Vagina (tissue), 2 donors: Measurements from ENCODE around the gene ABCG1.

Source experiments
- POLR2A ChIP-seq, 2 donors: fragments of 450-650 bp; IDR thresholded peaks; one replicate each; pipeline ENCODE4 v1.6.1; 2017; ENCODE audit warnings: antibody characterized with exemption in 2 of 2, mild to moderate bottlenecking in 2 of 2, moderate library complexity in 2 of 2
- POLR2AphosphoS5 ChIP-seq, 2 donors: sonication (generic); formaldehyde crosslinking; IDR thresholded peaks; one replicate each; pipeline ENCODE4 v1.9.0; 2017; ENCODE audit warnings: antibody characterized with exemption in 2 of 2, mild to moderate bottlenecking in 2 of 2, low read depth in 1 of 2; ENCODE audit not compliant: insufficient read depth in 1 of 2

- no peak for TF ChIP-seq POLR2AphosphoS5 (IDR thresholded peaks at IDR 0.05; ENCODE audit: insufficient read depth in 1 of 2, low read depth in 1 of 2)
- TF ChIP-seq POLR2A (IDR thresholded peaks at IDR 0.05), result no peak
These were observed 27.9 kb upstream of the ABCG1 start for GRCh38 chr21:42191064-42191463.
